Suprapubic skin (tissue), 4 donors: ENCODE measurements around the gene L3MBTL4.
"Not testable (repeated sequence)": the region's sequence is repeated elsewhere in the genome, so short reads cannot be mapped to it uniquely, and the experiment has no call there.

ENCODE experiments used
- CTCF ChIP-seq, 2 donors: fragments of 200-600 bp in 1 of 2; fragments of 450-650 bp in 1 of 2; sonication (generic) in 1 of 2; IDR thresholded peaks; one replicate each; pipeline ENCODE4 v1.5.1; 2016 to 2019; ENCODE audit warnings: antibody characterized with exemption in 2 of 2, mild to moderate bottlenecking in 1 of 2, moderate library complexity in 1 of 2
- EP300 ChIP-seq: sonication (generic); formaldehyde crosslinking; IDR thresholded peaks from one replicate; pipeline ENCODE4 v1.6.1; 2017; ENCODE audit warnings: antibody characterized with exemption
- POLR2A ChIP-seq, 2 donors: fragments of 450-650 bp; IDR thresholded peaks; one replicate each; pipeline ENCODE4 v1.6.1; 2017; ENCODE audit warnings: antibody characterized with exemption in 2 of 2, mild to moderate bottlenecking in 2 of 2, moderate library complexity in 2 of 2
- POLR2AphosphoS5 ChIP-seq, 3 donors: sonication (generic); formaldehyde crosslinking; IDR thresholded peaks; one replicate each; pipeline ENCODE4 v1.6.1; 2017; ENCODE audit warnings: antibody characterized with exemption in 3 of 3

- TF ChIP-seq CTCF (IDR thresholded peaks at IDR 0.05); EP300; POLR2A (IDR thresholded peaks at IDR 0.05); POLR2AphosphoS5 (IDR thresholded peaks at IDR 0.05): not testable (repeated sequence)
These were observed 342.3 kb downstream of the L3MBTL4 start for GRCh38 chr18:6072423-6072822.
